Measurements from ENCODE around the gene CALR.
"Not testable (repeated sequence)": the region's sequence is repeated elsewhere in the genome, so short reads cannot be mapped to it uniquely, and the experiment has no call there.

Gene CALR

DNA sequence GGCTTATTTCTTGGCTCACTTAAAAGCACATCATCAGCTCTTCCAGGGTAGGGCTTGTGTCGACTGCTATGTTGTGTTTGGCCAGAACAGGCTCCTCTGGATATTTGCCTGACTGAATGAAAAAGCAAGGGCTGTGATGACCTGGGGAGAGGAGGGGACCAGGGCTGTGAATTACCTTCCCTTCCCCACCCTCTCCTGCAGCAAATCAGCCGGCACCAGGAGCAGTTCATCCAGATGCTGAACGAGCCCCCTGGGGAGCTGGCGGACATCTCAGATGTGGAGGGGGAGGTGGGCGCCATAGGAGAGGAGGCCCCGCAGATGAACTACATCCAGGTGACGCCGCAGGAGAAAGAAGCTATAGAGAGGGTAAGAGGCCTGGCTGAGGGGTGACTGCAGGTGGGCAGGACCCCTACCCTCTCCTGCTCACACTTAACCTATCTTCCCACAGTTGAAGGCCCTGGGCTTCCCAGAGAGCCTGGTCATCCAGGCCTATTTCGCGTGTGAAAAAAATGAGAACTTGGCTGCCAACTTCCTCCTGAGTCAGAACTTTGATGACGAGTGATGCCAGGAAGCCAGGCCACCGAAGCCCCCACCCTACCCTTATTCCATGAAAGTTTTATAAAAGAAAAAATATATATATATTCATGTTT, 14.2 kb downstream of the CALR start:
- peak; percentile 83 for DNase-seq (ENCODE audit: low spot score)

DNA sequence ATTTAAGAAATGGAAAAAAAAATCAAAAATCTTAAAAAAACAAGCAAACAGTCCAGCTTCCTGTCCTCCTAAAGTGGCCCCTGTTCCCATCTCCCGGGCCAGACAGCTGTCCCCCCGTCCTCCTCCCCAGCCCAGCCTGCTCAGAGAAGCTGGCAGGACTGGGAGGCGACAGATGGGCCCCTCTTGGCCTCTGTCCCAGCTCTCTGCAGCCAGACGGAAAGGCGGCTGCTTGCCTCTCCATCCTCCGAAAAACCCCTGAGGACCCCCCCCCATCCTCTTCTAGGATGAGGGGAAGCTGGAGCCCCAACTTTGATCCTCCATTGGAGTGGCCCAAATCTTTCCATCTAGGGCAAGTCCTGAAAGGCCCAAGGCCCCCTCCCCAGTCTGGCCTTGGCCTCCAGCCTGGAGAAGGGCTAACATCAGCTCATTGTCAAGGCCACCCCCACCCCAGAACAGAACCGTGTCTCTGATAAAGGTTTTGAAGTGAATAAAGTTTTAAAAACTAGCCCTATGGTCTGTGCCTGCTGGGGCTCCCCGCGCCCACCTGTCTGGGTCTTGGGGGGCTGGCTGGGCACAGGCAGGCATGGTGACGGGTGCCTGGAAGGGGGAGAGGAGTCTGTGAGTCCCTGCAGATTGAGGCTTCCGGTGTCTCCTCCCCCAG, 14.9 kb downstream of the CALR start:
- DNase-seq (ENCODE audit: low spot score) = peak; percentile 42

DNA sequence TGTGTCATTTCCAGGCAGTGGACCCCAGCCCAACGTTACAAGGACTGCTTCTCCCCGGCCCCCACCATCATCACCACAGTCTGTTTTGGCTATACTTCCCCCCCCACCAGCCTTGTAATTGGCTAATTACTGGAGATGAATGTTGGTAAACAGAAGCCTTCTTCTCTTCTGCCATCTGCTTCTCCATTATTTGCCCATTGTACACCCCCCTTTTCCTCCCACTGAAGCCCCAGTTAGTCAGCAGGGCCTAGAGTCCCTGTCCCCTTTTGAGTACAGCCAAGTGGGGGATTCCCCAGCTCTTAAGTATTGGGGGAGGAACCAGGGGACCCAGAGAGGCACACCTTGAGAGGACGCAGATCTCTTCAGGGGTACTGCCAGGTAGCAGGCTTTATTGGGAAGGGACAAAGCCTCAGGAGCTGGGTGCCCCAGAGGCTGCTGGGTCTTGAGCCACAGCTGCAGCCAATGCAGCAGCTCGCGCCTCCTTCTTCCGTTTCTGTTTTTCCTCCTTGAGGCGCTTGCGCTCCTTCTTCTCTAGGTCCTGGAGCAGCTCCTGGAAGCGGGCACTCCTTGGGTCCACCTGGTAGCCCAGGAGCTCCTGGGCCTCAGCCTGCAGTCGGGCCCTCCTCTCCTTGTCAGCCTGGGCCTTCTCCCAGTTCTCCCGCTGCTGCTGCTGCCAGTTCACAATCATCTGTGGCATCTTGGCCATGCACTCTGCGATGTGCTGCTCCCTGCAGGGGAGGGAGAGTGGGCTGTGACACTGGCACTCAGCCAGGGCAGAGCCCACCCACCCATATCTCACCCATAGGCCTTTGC, 15.6 kb downstream of the CALR start:
- no peak for DNase-seq (ENCODE audit: low spot score)

DNA sequence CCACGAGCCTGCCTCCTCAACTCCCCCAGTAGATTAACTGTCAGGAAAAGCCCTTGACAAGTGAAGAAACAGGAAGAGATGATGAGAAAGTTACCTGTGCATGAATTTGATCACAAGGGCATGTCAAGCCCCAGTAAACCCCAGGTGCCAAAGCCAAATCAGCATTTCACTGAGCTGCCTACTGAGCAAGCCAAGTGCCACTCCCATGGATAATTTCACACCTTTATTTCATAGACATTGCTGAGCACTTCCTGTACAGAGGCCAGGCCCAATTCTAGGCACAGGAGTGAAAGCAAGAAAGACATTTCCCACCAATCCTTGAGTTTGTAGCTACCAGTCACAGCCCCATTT, 16.2 kb downstream of the CALR start:
- no peak for DNase-seq (ENCODE audit: low spot score)

DNA sequence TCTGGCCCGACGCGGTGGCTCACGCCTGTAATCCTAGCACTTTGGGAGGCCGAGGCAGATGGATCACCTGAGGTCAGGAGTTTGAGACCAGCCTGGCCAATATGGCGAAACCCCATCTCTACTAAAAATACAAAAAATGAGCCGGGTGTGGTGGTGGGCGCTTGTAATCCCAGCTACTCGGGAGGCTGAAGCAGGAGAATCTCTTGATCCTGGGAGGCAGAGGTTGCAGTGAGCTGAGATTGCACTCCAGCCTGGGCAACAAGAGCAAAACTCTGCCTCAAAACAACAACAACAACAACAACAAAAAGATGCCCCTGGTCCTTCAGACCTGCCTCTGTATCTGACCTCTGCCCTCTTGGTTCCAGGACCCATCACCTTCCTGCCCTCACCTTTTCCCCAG, 17.2 kb downstream of the CALR start:
- not testable (repeated sequence) for DNase-seq (ENCODE audit: low spot score)

DNA sequence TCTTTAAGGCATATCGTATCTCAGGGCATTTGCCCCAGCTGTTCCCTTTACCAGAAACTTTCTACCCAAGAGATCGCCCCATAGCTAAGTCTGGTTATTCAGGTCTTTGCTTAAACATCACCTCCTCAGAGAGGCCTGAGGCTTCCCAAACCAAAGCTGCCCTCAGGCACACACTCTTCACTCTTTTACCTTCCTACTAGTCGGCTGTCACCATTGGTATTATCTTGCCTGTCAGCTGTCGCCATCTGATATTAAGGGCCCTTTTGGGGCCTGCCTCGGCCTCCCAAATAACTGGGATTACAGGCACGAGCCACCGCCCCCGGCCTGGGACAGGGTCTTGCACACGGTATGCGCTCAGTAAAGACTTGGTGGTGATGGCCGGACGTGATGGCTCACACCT, 17.6 kb downstream of the CALR start:
- no peak for DNase-seq (ENCODE audit: low spot score)

DNA sequence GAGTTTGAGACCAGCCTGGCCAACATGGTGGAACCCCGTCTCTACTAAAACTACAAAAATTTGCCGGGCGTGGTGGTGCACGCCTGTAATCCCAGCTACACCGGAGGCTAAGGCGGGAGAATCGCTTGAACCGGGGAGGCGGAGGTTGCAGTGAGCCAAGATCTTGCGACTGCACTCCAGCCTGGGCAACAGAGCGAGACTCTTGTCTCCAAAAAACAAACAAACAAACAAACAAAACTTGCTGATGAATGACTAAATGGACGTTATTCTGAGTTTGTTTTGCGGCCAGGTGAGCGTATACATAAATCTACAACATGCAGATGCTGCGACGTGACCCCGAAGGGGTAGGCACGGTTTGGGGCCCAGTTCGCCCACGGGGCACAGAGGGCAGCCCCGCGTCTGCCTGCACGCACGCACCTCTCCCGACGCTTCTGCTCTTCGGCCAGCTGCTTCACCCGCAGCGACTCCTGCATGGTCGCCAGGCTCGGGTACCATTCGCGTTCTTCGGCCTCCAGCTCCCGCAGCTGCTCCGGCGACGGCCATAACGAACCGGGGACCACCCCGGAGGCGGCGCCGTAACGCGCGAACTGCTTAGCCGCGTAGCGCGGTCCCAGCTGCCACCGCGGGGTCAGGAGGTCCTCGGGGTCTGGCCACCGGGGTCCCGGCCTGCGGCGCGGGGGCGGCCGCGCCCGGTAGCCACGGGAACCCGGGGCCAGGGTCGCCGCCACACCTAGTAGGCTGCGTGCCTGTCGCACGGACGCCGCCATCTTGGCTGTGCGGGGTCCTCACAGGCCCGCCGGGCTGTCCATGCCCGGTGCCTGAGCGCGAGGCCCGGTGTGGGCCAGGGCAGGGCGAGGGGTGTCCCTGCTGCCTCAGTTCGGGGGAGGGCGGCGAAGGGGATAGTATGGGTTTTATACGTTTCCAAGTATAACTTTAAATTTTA, 18.3 kb downstream of the CALR start, which contains the start of gene GADD45GIP1:
Gene GADD45GIP1, minus strand, starts transcription at position 778 of the 943 bp plus-strand sequence. Its CDS starts 11 bp downstream, at position 767.
- peak; percentile 90 for DNase-seq (ENCODE audit: low spot score)

DNA sequence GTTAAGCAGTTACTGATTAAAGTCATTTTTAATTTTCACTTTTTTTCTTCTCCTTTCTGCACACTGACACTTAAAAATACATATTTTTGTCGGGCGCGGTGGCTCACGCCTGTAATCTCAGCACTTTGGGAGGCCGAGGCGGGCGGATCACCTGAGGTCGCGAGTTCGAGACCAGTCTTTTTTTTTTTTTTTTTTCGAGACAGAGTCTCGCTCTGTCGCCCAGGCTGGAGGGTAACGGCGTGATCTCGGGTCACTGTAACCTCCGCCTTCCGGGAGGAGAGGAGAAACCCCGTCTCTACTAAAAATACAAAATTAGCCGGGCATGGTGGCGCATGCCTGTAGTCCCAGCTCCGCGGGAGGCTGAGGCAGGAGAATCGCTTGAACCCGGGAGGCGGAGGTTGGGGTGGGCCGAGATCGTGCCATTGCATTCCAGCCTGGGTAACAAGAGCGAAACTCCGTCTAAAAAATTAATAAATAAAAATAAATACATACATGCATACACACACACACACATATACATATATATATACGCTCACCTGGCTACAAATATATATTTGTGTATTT, 19.1 kb downstream of the CALR start:
- DNase-seq (ENCODE audit: low spot score) = not testable (repeated sequence)

DNA sequence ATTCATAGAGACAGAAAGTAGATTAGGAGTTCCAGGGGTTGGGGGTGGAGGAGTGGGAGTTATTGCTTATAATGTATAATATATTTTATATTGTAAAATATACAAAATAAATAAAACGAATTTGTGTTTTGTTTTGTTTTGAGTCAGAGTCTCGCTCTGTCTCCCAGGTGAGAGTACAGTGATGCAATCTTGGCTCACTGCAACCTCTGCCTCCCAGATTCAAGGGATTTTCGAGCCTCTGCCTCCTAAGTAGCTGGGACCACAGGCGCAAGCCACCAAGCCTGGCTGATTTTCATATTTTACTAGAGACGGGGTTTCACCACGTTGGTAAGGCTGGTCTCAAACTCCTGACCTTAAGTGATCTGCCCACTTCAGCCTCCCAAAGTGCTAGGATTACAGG, 21.1 kb downstream of the CALR start:
- DNase-seq (ENCODE audit: low spot score) = no peak

DNA sequence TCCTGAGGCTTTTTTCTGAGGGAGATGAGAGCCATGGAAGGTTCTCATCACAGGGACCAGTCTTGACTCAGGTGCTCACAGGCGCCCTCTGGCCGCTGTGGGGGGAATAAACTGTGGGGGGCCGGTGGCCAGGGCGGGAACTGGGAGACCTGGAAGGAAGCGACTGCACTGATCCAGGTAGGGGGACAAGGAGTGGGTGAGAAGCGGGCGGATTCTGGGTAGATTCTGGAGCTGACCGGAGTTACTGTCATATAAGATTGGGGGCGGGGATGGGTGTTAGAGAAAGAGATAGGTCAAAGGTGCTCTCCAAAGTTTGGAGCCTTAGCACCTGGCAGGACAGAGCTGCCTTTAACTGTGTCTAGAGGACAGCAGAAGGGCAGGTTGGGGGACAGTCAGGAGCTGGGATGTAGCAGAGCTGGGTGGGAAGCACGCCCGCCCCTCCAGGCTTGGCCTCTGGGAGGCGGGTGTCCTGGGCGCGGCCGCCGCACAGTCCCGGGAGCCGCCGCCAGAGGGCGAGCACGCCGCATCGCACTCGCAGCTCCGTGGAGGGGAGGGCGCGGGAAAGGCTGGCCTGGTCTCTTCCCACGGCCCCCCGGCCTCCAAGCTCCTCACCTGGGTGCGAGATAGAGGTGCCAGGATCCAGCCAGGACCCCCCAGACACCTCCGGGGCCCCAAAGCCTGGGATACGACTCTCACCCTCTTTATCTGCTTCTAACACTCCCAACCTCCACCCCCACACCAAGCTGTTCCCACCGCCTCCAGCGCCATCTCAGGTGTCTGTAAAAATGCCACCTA, 26.8 kb downstream of the CALR start:
- peak; percentile 90 for DNase-seq (ENCODE audit: low spot score)

DNA sequence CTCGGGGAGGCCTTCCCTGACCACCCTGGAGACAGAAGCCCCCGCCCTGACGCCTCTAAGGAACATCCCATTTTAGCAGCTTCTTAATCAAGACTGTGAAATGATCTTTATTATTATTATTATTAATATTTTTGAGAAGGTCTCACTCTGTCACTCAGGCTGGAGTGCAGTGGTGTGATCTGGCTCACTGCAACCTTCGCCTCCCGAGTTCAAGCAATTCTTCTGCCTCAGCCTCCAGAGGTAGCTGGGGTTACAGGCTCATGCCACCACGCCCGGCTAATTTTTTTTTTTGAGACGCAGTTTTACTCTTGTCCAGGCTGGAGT, 27.4 kb downstream of the CALR start:
- no peak for DNase-seq (ENCODE audit: low spot score)

DNA sequence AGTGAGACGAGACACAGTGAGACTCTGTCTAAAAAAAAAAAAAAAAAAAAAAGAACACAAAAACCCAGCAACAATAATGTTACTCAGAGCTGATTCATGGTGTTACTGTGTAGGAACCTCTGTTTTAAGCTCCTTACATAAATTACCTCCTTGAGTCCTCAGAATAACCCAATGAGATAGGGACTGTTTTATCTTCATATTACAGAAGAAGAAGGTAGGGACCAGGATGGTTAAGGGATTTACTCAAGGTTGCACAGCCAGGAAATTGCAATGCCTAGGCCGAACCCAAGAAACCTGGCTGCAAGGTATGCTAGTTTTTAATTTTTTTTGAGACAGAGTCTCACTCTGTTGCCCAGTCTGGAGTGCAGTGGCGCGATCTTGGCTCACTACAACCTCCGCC, 29.5 kb downstream of the CALR start:
- no peak for DNase-seq (ENCODE audit: low spot score)

DNA sequence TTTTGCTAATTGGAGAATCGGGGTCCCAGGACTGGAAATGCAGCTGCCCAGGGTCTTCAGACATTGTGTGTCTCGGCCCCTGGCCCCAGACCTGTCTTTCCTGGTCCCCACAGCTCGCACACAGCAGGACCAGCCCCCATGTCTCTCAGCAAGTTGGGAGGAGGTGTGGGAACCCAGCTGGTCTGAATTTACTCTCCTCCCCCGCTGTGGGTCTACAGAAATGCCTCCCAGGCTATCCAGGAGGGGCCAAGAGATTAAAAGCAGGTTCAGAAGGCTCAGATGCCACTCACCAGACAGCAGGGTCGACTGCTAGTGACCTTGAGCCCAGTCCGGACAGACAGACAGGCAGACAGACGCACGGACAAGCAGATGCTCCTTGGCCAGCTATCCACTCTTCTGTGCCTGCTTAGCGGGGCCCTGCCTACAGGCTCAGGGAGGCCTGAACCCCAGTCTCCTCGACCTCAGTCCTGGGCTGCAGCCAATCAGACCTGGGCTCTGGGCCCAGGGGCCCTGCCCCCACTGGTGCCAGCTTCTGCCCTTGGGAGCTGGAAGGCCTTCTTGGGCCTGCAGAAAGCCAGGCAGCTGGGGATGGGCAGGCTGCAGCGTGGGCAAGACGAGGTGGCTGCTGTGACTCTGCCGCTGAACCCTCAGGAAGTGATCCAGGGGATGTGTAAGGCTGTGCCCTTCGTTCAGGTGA, 31.0 kb downstream of the CALR start, which contains the start of gene DAND5:
Gene DAND5, plus strand, starts transcription at position 285 of the 697 bp plus-strand sequence. Its CDS starts 85 bp downstream, at position 370.
- DNase-seq (ENCODE audit: low spot score) = no peak

DNA sequence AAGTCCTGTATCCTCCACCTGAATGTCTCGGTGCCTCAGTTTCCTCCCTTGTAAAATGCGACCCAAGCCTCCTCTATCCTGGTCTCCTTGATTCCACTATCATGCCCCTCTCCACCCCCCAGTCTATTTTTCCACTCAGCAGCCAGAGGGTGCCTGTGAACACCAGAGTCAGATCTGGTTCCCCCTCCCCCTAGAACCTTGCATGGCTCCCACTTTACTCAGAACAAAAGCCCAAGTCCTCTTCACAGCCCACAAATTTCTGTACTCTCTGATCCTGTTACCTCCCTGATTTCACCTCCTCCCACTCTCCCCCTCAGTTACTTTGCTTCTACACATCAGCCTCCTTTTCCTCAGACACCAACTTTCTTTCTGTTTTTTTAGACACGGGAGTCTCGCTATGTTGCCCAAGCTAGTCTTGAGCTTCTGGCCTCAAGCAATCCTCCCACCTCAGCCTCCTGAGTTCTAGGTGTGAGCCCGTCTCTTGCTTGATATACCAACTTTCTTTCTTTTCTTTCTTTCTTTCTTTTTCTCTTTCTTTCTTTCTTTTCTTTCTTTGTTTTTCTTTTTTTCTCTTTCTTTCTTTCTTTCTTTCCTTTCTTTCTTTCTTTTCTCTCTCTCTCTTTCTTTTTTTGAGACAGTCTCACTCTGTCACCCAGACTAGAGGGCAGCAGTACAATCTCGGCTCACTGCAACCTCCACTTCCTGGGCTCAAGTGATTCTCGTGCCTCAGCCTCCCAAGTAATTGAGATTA, 31.8 kb downstream of the CALR start:
- DNase-seq (ENCODE audit: low spot score) = no peak

DNA sequence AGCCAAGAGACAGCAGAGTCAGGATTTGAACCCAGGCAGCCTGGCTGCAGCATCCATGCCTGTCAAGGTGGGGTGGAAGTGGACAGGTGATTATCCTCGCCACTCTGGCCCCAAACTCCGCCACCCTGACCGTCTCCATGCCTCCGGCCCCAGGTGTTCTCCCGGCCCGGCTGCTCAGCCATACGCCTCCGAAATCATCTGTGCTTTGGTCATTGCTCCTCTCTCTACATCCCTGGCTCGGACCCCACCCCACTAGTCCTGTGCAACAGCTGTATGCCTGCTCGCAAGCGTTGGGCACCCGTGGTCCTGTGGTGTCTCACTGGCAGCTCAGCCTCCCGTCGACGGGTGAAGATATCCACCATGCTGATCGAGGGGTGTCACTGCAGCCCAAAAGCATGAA, 34.8 kb downstream of the CALR start:
- no peak for DNase-seq (ENCODE audit: low spot score)

DNA sequence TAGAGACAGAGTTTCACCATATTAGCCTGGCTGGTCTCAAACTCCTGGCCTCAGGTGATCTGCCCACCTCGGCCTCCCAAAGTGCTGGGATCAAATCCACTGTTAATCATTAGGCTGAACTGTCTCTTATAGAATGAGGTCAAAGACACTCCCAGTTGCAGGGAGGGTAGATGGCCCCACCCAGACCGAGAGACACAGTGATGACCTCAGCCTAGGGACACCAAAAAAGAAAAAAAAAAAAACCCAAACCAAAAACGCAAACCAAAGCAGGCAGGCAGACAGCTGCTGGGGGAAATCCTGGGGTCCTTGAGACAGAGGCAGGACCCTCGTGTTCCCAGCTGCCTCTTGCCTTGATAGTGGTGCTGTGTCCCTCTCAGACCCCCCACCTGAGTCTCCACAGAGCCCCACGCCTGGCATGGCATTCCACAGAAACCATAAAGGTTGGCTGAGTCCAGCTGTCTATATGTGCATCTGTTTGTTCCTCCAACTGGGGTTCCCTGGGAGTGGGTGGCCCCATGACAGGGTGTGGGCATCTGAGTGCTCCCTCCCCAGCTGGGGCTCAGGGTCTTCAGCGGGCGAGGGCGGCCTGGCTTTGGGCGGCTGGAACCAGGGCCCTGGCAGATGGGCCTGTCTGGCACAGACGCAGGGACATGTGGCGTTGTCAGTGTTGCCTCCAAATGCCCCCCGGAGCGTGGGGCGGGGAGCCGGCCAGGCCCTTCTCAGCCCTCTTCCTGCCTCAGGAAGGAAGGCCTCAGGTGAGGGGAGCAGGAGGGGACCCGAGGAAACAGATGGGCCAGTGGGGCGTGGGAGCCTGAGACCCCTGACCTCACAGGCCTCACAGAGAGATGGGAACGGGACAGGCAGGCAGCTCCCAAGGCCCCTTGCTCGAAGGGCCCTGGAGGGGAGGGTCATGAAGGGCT, 36.2 kb downstream of the CALR start:
- peak; percentile 65 for DNase-seq (ENCODE audit: low spot score)

DNA sequence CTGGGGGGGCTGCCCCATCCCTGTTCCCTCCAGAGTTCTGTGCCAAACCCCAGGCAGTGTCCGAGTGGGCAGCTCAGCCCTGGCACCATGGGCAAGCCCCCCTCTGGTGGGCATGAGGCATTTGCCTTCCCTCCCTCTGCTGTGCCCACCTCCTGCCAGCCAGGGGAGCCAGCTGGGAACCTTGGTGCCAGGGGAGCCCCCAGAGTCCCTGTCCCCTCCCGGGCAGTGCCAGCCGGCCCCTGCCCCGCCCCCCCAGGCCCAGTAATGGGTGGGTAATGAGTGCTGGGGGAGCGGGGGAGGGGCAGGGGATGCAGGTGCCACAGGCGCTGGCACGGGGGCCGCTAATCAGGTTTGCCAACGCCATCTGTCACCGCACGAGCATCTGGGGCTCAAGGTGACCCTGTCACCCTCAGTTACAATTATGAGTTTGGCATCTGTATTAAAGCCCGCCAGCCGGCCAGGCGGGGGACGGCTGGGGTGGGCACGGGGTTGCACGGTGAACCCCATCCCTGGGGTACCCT, 36.9 kb downstream of the CALR start:
- DNase-seq (ENCODE audit: low spot score) = no peak

DNA sequence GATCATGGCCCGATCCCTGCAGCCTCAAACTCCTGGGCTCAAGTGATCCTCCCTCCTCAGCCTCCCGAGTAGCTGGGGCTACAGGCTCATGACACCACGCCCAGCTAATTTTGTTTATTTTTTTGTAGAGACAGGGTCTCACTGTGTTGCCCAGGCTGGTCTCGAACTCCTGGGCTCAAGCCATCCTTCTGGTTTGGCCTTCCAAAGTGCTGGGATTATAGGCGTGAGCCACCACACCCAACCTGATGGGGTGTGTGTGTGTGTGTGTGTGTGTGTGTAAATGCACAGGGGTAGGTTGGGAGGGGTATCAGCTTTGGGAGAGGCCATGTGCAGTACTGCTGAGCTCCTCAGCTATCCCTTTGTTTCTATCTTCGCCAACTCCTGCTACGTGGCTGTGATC, 37.7 kb downstream of the CALR start:
- DNase-seq (ENCODE audit: low spot score) = not testable (repeated sequence)

Measured in AG20443 (cell line).